GM13977 (cell line): Measurements from ENCODE around the gene FERMT3.

Experiments
- DNase-seq: peaks from one replicate; pipeline ENCODE4 v3.0.0; 2012; ENCODE audit warnings: low spot score
- CTCF ChIP-seq: IDR thresholded peaks from 2 replicates; pipeline ENCODE4 v1.5.1; 2012; ENCODE audit warnings: mild to moderate bottlenecking, control low read depth; ENCODE audit not compliant: insufficient read depth; ENCODE audit errors: extremely low read depth, missing control alignments
- in situ Hi-C: fragments of 300-500 bp; cut with MboI; formaldehyde crosslinking; loops from one replicate; pipeline ENCODE4 v1.12.0; 2022; ENCODE audit warnings: low sequenced_read_pairs, low pct_unique_long_range_greater_than_20kb, mixed read lengths, inconsistent platforms; ENCODE audit not compliant: unreplicated experiment

The FERMT3 gene

GRCh38 chr11:64258946-64259532 is 52.5 kb downstream of the FERMT3 start:
- TF ChIP-seq CTCF, result no peak
- no peak for DNase-seq
- in situ Hi-C loops, result no loop called here

GRCh38 chr11:64259533-64260067 is 53.1 kb downstream of the FERMT3 start:
- TF ChIP-seq CTCF, result no peak
- in situ Hi-C loops, result no loop called here
- DNase-seq, result peak; percentile 70

- in situ Hi-C loops, result no loop called here
- TF ChIP-seq CTCF, result no peak
- DNase-seq, result peak; percentile 69
Measured at GRCh38 chr11:64260147-64260708, 53.7 kb downstream of the FERMT3 start.

DNA sequence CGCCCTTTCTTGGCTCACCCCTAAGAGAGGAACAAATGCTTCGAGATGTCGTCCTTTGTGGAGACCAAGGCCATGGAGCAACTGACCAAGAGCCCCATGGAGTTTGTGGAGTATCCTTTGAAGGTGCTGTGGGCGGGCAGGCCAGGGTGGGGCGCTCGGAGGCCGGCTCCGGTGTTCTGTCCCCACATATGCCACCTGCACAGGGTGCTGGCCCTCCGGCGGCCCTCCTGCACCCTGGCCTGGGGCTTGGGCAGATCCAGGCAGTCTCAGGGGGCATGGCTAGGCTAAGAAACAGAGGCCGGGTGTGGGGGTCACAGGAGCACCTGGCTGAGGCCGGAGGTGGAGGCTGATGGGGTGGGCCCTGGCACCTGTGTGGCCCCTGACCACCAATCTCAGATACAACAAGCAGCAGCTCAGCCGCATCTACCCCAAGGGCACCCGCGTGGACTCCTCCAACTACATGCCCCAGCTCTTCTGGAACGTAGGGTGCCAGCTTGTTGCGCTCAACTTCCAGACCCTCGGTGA is 55.1 kb downstream of the FERMT3 start:
- no peak for DNase-seq
- in situ Hi-C loops, result no loop called here
- TF ChIP-seq CTCF, result no peak

DNA sequence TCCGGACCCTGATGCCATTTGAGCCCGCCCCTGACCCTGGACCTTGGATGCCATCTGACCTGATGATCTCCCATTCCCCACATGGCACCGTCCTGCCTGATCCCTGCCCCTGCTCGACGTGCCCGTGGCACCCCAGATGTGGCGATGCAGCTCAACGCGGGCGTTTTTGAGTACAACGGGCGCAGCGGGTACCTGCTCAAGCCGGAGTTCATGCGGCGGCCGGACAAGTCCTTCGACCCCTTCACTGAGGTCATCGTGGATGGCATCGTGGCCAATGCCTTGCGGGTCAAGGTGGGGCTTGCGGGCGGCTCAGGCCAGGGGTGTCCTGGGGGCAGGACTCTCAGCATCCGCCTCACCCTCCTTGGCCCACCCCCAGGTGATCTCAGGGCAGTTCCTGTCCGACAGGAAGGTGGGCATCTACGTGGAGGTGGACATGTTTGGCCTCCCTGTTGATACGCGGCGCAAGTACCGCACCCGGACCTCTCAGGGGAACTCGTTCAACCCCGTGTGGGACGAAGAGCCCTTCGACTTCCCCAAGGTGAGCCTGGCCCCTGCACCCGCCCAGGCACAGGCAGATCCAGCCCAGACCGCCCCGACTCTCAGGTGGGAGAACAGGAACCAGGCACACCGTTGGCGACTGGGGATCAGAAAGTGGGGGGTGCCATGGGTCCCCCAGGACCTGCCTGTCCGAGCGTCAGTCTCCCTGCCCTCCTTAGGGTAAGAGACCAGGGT is 55.9 kb downstream of the FERMT3 start:
- in situ Hi-C loops, result no loop called here
- TF ChIP-seq CTCF, result no peak
- no peak for DNase-seq

DNA sequence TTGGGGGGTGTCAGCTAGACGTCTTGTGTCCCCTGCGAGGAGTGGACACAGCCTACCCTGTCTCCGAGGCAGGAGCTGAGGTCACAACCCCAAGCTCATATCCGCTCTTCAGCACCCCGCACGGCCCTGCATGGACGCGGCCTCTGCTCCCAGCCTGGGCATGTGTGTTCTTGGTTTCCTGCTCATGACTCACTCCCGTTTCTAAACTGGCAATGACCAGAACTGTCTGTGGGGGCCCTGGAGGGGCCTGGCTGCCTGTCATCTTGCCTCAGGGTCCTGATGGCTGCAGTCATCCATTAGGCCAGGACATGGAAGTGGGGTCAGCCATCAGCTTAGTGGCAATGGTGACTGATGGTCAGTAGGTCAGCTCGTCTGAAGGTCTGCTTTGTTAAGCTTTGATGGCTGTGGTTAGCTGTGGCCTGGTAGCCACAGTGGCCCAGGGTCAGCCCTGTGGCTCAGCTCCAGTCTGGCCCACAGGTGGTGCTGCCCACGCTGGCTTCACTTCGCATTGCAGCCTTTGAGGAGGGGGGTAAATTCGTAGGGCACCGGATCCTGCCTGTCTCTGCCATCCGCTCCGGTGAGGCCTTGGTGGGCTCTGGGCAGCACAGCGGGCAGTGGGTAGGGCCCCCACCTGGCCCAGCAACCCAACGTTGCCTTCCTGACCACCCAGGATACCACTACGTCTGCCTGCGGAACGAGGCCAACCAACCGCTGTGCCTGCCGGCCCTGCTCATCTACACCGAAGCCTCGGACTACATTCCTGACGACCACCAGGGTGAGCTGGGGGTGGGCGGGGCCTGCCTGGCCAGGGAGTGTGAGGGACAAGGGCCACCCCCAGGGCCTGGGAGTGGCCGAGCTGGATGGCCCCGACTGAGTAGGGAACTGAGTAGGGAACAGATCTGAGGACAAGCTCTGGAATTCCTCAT is 56.8 kb downstream of the FERMT3 start:
- TF ChIP-seq CTCF, result no peak
- DNase-seq, result no peak
- in situ Hi-C loops, result no loop called here
